ENCODE data around the gene STK39.
"Not testable (repeated sequence)": the region's sequence is repeated elsewhere in the genome, so short reads cannot be mapped to it uniquely, and the experiment has no call there.

The STK39 gene

GRCh38 chr2:168247341-168248261 is at the start of gene STK39:
TSS of gene STK39 (minus strand) at chr2:168247595. CDS start at chr2:168247435, 160 bp downstream.
- DNase-seq (ENCODE audit: low read depth, low spot score) = peak; percentile 41

- no peak for DNase-seq (ENCODE audit: low read depth, low spot score)
These were observed 47.7 kb upstream of the STK39 start for GRCh38 chr2:168295051-168295450.

- DNase-seq (ENCODE audit: low read depth, low spot score) = no peak
These were observed 47.0 kb upstream of the STK39 start for GRCh38 chr2:168294409-168294808.

- no peak for DNase-seq (ENCODE audit: low read depth, low spot score)
These were observed 46.4 kb upstream of the STK39 start for GRCh38 chr2:168293766-168294165.

GRCh38 chr2:168290391-168290790 is 43.0 kb upstream of the STK39 start:
- DNase-seq (ENCODE audit: low read depth, low spot score) = no peak

- no peak for DNase-seq (ENCODE audit: low read depth, low spot score)
These were observed 42.5 kb upstream of the STK39 start for GRCh38 chr2:168289880-168290279.

- DNase-seq (ENCODE audit: low read depth, low spot score) = no peak
These were observed 39.1 kb upstream of the STK39 start for GRCh38 chr2:168286535-168286934.

- DNase-seq (ENCODE audit: low read depth, low spot score) = no peak
These were observed 31.1 kb upstream of the STK39 start for GRCh38 chr2:168278424-168278888.

GRCh38 chr2:168277276-168277675 is 29.9 kb upstream of the STK39 start:
- no peak for DNase-seq (ENCODE audit: low read depth, low spot score)

- DNase-seq (ENCODE audit: low read depth, low spot score) = no peak
These were observed 24.8 kb upstream of the STK39 start for GRCh38 chr2:168272225-168272624.

- DNase-seq (ENCODE audit: low read depth, low spot score) = not testable (repeated sequence)
These were observed 15.5 kb upstream of the STK39 start for GRCh38 chr2:168262926-168263325.

GRCh38 chr2:168256448-168256847 is 9.1 kb upstream of the STK39 start:
- DNase-seq (ENCODE audit: low read depth, low spot score) = no peak

GRCh38 chr2:168255866-168256265 is 8.5 kb upstream of the STK39 start:
- DNase-seq (ENCODE audit: low read depth, low spot score) = no peak

- no peak for DNase-seq (ENCODE audit: low read depth, low spot score)
These were observed 7.7 kb upstream of the STK39 start for GRCh38 chr2:168255103-168255502.

- DNase-seq (ENCODE audit: low read depth, low spot score) = no peak
These were observed 7.0 kb upstream of the STK39 start for GRCh38 chr2:168254158-168254935.

- DNase-seq (ENCODE audit: low read depth, low spot score) = no peak
These were observed 6.0 kb upstream of the STK39 start for GRCh38 chr2:168253379-168253778.

- no peak for DNase-seq (ENCODE audit: low read depth, low spot score)
These were observed 5.6 kb upstream of the STK39 start for GRCh38 chr2:168252976-168253375.

- peak; percentile 63 for DNase-seq (ENCODE audit: low read depth, low spot score)
These were observed 683 bp downstream of the STK39 start for GRCh38 chr2:168246483-168247340.

GRCh38 chr2:168246072-168246482 is 1.3 kb downstream of the STK39 start:
- DNase-seq (ENCODE audit: low read depth, low spot score) = no peak

- no peak for DNase-seq (ENCODE audit: low read depth, low spot score)
These were observed 2.1 kb downstream of the STK39 start for GRCh38 chr2:168245074-168245825.

- DNase-seq (ENCODE audit: low read depth, low spot score) = peak; percentile 27
These were observed 3.1 kb downstream of the STK39 start for GRCh38 chr2:168244318-168244717.
